GM19023 (cell line): ENCODE results near the gene CENPX.

Source experiments
- ATAC-seq: cut with Tn5 transposase; IDR thresholded peaks from one replicate; pipeline ENCODE4 v1.9.1; 2021; ENCODE audit warnings: mild to moderate bottlenecking, moderate library complexity; ENCODE audit not compliant: unreplicated experiment

Gene CENPX

DNA sequence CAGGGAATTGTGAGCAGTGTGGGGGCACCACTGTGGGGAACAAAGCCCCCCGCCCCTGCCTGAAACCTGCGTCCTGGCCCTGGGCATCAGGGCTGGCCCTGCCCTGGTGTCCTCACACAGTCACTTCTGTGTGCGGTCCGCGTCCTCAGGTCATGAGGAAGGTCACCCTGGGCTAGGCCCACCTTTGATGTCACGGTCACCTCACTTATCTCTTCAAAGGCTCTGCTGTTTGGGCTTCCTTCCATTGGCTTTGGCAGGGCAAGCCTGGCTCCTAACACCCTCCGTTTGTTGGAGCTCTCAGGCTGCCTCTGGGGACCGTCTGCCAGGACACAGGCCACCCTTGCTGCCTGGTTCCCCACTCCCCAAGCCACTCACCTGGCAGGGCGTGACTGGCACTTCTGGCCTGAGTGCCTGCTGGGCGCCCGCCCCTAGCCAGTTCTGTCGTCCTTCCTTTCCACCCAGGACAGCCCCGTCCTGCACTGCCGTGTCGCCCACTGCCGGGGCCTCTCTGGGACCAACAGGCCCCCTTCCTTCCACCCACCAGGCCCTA lies 8.8 kb downstream of the CENPX start:
- ATAC-seq: no peak

DNA sequence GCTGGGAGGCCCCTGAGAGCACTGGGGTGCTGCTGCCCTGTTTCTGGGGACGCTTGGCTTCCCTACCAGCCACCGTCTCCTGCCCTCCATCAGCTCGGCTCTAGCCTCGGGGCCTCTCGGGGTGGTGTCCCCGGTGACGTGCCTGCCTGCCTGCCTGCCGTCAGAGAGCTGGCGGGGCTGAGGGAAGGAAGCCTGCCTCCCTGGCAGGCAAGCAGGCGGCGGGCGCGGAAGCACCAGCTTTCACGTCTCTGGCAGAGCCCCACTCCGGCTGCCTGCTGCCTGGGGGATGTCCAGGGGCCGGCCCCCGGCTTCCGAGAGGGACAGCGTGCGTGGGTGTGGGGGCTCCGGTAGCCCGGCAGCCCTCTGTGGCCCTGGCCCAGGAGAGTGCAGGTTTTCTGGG lies 9.3 kb downstream of the CENPX start:
- no peak for ATAC-seq

DNA sequence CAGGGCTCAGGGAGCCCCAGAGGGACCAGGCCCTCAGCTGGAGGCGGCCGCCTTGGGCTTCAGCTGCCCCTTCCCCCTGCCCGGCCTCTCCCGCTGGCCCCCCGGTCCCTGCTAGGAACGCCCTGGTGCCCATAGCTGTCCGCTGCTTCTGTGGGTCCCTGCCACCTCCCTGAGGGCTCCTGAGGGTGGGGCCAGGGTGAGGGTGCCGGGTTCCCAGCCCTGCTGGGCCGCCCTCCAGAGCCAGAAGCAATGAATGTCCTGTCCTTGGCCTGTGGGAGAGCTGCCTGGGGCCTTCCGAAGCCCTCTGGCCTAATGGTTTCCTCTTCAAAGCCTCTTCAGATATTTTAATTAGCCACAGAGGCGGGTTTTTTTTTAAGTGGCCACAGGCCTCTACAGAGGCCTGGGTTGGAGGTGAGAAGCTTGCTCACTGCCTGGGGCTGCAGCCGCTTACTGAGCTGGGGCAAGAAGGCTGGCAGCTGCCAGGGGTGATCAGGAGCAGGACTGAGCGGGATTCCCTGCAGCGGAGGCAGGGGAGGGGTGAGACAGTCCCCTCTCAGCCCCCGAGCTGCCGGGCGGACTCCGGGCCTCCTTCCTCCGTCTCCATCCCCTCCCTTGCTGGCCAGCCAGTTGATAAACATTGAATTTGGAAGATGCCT lies 9.9 kb downstream of the CENPX start:
- no peak for ATAC-seq

DNA sequence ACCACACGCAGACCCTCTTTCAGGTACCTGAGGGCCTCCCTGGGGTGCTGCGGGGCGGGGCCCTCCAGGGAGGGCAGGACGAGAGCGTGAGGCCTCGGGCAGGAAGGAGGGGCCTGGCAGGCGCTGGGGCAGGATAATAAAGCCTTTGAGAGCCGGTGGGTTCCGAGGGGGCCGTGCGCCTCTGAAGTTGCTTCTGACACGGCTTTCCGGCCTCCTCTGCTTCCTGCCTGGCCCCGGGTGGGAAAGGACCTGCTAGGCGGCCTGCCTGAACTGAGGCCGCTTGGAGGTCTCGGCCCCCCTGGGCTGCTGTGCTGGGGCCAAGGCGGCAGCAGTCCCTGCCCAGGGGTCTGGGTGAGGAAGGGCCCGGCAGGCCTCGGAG lies 10.4 kb downstream of the CENPX start:
- ATAC-seq: no peak

DNA sequence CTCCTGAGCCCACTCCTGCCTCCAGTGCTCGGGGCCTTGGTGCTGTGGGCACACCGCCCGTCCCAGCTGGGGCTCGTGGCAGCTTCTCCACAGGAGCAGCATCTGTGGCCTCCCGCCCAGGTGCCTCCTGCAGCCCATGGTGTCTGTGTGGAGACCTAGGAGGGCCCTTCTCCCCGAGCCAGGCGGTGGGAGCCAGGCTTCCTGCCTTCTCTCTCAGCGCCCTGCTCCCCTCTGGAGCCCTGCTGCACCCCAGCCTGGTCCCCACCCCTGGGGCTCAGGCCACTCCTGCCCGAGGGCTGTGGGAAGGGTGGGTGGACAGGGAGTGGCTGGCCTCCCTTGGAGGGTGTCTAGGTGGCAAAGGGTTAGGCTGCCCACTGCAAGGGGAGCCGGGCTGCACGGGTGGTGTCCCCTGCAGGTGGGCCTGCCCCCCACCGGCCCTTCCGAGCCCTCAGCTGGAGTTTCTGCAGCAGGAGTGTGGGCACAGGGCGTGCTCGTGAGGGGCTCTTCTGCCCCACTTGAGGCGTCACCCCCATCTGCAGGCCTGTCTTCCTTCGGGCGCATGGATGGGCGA lies 11.0 kb downstream of the CENPX start:
- ATAC-seq: no peak

DNA sequence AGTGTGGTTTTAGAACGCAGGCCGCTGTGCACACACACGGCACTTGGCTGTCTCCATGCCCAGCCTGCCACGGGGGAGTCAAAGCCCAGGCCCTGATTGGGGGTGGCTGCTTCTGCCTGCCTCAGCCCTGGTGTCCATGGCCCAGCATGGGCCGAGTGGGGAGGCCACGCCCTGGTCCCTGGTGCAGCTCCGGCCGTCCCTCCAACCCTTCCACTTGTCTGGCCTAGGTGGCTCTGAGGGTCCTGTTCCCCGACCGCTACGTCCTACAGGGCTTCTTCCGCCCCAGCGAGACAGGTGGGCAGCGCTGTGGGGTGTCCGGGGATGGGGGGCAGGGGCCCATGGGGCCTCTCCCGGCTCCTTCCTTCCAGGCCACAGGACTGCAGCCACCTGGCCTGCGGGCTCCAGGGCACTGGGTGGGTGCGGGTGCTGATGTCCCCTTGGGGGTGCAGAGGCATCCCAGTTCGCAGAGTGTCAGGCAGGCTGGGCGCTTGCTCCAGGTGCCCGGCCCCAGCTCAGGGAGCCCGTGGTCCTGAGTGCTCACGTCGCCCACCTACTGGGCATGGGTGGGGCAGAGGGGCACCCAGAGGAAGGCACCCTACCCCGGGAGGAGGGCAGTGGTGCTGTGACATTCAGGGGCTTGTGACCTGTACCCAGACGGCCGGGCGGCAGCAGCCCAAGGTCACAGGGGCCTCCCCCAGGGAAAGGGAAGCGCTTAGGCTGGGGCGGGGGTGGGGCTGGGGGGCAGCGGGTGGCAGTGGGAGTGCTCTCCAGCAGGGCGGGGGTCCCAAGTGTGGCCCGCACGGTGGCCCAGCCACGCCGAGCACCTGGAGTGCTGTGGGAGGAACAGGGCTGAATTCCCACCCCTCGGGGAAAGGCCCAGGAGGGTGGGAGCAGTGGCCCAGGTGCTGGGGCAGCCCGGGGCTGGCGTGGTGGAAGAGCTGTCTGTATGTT lies 11.8 kb downstream of the CENPX start:
- no peak for ATAC-seq

GRCh38 chr17:82009413-82009812 lies 13.3 kb downstream of the CENPX start:
- ATAC-seq: no peak

DNA sequence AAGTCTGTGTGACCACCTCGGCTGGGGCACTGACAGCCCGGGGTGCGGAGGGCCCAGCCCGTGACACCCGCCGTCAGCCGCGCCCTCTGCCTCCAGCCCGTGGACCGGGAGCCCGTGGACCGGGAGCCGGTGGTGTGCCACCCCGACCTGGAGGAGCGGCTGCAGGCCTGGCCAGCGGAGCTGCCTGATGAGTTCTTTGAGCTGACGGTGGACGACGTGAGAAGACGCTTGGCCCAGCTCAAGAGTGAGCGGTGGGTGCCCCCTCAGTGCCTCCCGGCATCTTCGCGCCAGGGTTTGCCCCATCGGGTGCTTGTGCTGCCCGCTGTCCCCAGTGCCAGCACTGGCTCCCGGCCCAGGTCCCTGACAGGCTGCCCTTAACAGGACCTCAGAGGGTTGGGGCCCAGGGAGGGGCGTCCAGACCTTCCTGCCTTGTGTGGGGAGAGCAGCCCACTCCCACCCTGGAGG lies 13.7 kb downstream of the CENPX start:
- no peak for ATAC-seq

- no peak for ATAC-seq
Observed at GRCh38 chr17:82008258-82008940, 14.3 kb downstream of the CENPX start.

DNA sequence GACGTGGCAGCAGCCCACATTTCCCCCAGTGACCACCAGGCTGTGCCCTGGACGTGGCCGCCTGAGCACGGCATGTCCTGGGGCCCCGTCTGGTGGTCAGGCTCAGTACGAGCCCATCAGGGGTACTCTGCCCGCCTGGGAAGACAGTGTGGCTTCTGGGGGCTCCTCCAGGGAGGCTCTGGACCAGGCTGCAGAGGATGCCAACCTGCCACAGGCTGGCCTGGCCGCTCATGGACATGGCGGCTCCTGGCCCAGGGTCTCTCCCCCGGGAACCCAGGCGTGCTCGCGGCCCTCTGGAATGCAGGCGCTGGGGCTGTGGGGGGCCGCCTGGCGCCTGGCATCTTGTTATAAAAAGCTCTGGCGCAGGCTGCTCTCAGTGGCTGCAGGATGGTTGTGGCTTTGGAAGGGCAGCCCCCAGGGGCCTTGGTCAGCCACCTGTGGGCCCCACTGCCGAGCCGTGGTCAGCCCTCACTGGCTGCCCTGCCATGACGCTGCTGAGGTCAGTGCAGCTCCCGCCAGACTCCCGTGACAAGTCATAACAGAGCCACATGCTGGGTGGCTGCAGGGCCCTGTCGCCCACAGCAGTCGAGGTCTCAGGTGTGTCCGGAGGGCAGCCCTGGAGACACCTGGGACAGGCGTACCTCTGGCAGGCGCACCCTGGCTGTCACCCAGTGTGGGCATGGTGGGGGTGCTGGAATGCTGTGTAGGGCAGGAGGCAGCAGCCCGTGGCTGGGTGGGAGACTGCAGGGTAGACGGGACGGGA lies 15.0 kb downstream of the CENPX start:
- no peak for ATAC-seq

GRCh38 chr17:82007228-82007494 lies 15.5 kb downstream of the CENPX start:
- ATAC-seq: no peak

DNA sequence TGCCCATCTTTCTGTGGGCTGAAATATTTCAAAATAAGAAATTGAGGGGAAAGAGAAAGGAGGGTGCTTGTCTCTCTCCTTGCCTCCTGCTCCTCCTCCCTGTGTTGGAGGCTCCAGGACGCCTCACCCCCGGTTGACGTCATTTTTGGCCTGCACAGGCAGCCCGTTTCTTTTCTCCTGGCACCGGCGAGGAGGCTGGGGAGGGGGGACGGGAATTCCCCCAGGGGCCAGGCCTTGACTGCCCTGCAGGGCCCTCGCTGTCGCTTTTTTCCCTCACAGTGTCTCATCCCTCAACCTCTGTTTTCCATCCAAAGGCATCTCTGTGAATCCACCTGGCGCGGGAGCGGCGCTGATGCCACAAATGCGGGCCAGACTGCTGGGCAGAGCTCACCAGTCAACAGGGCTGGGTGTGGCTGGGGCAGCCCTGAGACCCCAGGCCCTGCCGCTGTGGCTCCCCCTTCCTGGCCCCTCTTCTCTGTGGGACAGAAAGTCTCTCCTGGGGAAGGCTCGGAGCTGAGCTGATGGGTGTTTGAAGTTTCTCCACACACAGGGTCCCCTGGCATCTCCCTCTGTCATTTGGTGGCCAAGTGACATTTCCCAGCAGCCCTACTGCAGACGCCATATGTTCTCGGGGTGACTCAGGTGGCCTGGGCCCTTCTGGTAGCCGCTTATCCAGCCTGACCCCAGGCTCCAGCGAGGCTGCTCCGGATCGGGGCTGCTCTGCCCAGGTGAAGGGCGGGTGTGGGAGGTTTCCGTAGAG lies 16.0 kb downstream of the CENPX start:
- no peak for ATAC-seq

GRCh38 chr17:82005701-82006348 lies 16.9 kb downstream of the CENPX start:
- no peak for ATAC-seq

DNA sequence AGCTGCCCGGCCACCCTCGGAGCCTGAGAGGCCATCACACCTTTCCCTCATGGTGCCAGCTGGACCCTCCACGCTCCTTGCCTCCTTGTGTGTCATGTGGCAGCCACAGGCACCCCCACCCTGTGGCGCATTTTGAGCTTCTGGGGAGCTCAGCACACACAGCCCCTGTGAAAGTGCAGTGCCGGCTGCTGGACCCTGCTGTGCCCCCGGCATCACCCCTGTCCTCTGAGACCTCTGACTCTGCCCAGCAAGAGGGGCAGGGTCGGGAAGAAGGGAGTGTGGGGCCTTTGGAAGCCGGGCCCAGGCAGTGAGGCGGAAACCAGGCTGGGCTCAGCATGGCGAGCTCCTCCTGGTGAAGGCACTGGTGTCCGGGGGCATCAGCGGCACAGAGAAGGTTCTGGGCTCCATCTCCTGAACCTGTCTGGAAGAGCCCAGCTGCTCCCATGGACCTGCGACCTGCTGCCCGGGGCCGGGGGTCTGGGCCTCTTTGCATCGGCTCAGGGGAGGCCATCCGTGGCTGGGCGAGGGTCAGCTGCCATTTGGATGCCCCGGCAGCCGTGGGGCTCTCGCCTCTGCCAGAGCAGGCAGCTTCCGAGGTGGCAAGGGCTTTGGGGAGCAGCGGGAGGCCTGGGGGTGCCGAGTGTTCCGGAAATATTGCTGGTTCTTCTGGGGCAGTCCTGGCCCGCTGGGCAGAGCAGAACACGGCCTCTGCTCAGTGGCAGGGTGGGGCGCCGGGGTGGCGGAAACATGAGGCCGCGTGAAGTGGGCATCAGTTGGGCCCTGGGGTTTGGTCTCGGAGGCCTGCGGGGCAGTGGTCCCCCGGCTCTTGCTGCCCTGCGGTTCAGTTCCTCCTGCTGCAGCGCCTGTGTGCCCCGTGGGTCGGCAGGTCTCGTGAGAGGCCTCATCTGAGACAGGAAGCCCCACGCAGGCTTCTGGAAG lies 17.9 kb downstream of the CENPX start:
- ATAC-seq: no peak

GRCh38 chr17:82003411-82004381 lies 19.0 kb downstream of the CENPX start:
- no peak for ATAC-seq

GRCh38 chr17:82001571-82002056 lies 21.1 kb downstream of the CENPX start:
- no peak for ATAC-seq
